ENCODE data around the gene PLEKHG2. TPM values are rescaled to one million over a fixed set of nuclear protein-coding genes. Genes with fewer than 3 reads are reported as not detected.

The PLEKHG2 gene
- polyA plus RNA-seq, 1 experiment = 20.6 TPM

DNA sequence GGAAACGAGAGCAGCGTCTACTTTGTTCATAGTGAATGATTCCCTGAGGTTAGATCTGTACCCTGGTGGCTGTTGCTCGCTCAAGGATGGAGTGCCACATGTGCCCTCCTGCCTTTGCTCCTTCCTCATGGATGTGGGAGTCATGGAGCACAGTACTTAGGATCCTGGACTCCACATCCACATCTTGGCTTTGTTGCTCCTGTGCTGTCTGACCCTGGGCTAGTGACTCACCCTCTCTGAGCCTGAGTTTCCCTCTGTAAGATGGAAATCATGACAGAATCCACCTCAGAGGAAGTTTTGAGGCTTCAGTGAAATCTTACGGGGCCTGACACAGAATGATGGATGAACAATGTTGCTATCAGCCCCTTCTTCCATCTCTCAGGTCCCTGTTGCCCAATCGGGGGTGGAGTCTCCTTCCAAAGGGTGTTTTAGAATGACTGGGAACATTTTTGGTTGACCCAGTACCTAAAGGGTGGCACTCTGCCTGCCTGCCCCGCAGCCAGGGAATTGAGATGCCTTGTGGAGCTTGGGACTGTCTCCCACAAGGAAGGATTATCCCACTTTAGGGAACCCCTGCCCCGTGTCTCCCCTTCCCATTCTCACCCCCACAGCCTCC lies 58.4 kb downstream of the PLEKHG2 start:
- Histone ChIP-seq H3K36me3 (ENCODE audit: control insufficient read depth, insufficient read depth, low read length) (peaks cover 78% of the 10 kb centered on the region), H3K4me3 (ENCODE audit: low read depth, low read length) (no peak overlapping the region), H3K27me3 (ENCODE audit: control insufficient read depth, insufficient read depth, low read length) (no peaks in the 10 kb centered on the region)
- no peak for DNase-seq (ENCODE audit: low read depth)
- CTCF ChIA-PET = interaction anchor here (0.9 to 1.1 kb wide), 2 partner anchors 38 to 59 kb away, joined by 3 read pairs; no protein-coding TSS in a partner anchor
- TF ChIP-seq, protein P1, sequence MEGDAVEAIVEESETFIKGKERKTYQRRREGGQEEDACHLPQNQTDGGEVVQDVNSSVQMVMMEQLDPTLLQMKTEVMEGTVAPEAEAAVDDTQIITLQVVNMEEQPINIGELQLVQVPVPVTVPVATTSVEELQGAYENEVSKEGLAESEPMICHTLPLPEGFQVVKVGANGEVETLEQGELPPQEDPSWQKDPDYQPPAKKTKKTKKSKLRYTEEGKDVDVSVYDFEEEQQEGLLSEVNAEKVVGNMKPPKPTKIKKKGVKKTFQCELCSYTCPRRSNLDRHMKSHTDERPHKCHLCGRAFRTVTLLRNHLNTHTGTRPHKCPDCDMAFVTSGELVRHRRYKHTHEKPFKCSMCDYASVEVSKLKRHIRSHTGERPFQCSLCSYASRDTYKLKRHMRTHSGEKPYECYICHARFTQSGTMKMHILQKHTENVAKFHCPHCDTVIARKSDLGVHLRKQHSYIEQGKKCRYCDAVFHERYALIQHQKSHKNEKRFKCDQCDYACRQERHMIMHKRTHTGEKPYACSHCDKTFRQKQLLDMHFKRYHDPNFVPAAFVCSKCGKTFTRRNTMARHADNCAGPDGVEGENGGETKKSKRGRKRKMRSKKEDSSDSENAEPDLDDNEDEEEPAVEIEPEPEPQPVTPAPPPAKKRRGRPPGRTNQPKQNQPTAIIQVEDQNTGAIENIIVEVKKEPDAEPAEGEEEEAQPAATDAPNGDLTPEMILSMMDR (IDR thresholded peaks at IDR 0.05; ENCODE audit: insufficient read depth, low read depth, low read length) = no peak
- POLR2A ChIA-PET = no interaction called here

- no peak for DNase-seq (ENCODE audit: low read depth)
- no peak overlapping the region for H3K4me3 ChIP-seq (ENCODE audit: low read depth, low read length)
- peaks cover 75% of the 10 kb centered on the region for H3K36me3 ChIP-seq (ENCODE audit: control insufficient read depth, insufficient read depth, low read length)
- CTCF ChIA-PET = interaction anchor here (0.6 to 1.2 kb wide), 4 partner anchors 9 to 178 kb away, joined by 3 read pairs; partner anchors contain the start of gene TIMM50
- H3K27me3 ChIP-seq (ENCODE audit: control insufficient read depth, insufficient read depth, low read length) = no peaks in the 10 kb centered on the region
- POLR2A ChIA-PET = no interaction called here
- TF ChIP-seq, protein P1 (IDR thresholded peaks at IDR 0.05; ENCODE audit: insufficient read depth, low read depth, low read length) = no peak
These were observed 59.5 kb downstream of the PLEKHG2 start for GRCh38 chr19:39471756-39472536.

DNA sequence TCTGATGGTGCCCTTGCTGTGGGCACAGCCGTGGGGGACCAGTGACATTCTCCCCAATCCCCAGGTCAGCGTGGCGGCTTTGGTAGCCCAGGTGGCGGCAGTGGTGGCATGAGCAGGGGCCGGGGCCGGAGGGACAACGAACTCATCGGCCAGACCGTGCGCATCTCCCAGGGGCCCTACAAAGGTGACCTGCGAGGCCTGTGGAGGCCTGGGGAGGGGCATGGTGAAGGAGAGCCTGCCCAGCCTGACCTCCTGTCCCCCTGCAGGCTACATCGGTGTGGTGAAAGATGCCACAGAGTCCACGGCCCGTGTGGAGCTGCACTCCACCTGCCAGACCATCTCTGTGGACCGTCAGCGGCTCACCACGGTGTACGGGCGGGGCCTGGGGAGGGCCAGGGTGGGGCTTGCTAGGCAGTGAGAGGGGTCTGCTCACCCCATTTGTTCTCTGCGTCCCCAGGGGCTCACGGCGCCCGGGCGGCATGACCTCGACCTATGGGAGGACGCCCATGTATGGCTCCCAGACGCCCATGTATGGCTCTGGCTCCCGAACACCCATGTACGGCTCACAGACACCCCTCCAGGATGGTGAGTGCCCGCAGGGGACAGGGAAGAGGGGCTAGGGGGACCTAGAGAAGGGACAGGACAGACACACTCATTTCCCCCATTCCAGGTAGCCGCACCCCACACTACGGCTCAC lies 60.4 kb downstream of the PLEKHG2 start:
- CTCF ChIA-PET = interaction anchor here (1.2 to 2.9 kb wide), 3 partner anchors 8 to 61 kb away, joined by 3 to 33 read pairs (median 24); partner anchors contain the start of genes EID2B and TIMM50
- POLR2A ChIA-PET = no interaction called here
- H3K4me3 ChIP-seq (ENCODE audit: low read depth, low read length) = no peak overlapping the region
- no peaks in the 10 kb centered on the region for H3K27me3 ChIP-seq (ENCODE audit: control insufficient read depth, insufficient read depth, low read length)
- H3K36me3 ChIP-seq (ENCODE audit: control insufficient read depth, insufficient read depth, low read length) = peaks cover 70% of the 10 kb centered on the region
- DNase-seq (ENCODE audit: low read depth) = no peak
- TF ChIP-seq, protein P1 (IDR thresholded peaks at IDR 0.05; ENCODE audit: insufficient read depth, low read depth, low read length) = no peak

GRCh38 chr19:39473443-39473960 lies 61.0 kb downstream of the PLEKHG2 start:
- Histone ChIP-seq H3K4me3 (ENCODE audit: low read depth, low read length) (no peak overlapping the region), H3K27me3 (ENCODE audit: control insufficient read depth, insufficient read depth, low read length) (no peaks in the 10 kb centered on the region), H3K36me3 (ENCODE audit: control insufficient read depth, insufficient read depth, low read length) (peaks cover 67% of the 10 kb centered on the region)
- CTCF ChIA-PET = interaction anchor here (1.0 to 2.9 kb wide), 19 partner anchors 9 to 76 kb away, joined by 3 to 33 read pairs (median 7); partner anchors contain the start of genes EID2B and RPS16
- no peak for DNase-seq (ENCODE audit: low read depth)
- TF ChIP-seq, protein P1 (IDR thresholded peaks at IDR 0.05; ENCODE audit: insufficient read depth, low read depth, low read length) = no peak
- POLR2A ChIA-PET = no interaction called here
